Thoracic aorta endothelial cell (primary cell): ENCODE results near the gene RBM19. TPM values are rescaled to one million over a fixed set of nuclear protein-coding genes. Genes with fewer than 3 reads are reported as not detected.

ENCODE experiments used
- small RNA-seq: library from RNA; depleted of rRNA; stranded (forward); fragments of <200 nt; gene quantifications from one replicate; pipeline ENCODE3, GENCODE V24; 2012
- total RNA-seq: library from RNA; depleted of rRNA; stranded (reverse); fragments of >200 nt; gene quantifications from 2 replicates; pipeline ENCODE4 v1.2.3, GENCODE V29; 2012

The RBM19 gene
- 29.3 and 30.5 TPM in 2 replicates for total RNA-seq

GRCh38 chr12:113965951-113966797, at the start of gene RBM19:
RBM19 (minus strand) TSS chr12:113966325; CDS start chr12:113966227, 98 bp downstream.

Small RNA genes within 50 kb of the gene (small RNA-seq; reads per million reads assigned to genes)
- gene DYNLL1P4, result not detected
